ENCODE data around the gene CDH12. TPM values are rescaled to one million over a fixed set of nuclear protein-coding genes. Genes with fewer than 3 reads are reported as not detected.
A peak's percentile ranks its signal among the peaks of the same experiment; 100 is the strongest.

Gene CDH12
- total RNA-seq, 1 experiment from 2014 or later = 0.22 TPM

GRCh38 chr5:21711866-21712758, 1141.0 kb downstream of the CDH12 start:
- DNase-seq (ENCODE audit: low read depth) = peak; percentile 78

- no peak for DNase-seq (ENCODE audit: low read depth)
Measured at GRCh38 chr5:21709770-21710169, 1143.4 kb downstream of the CDH12 start.

GRCh38 chr5:21704974-21705668, 1148.0 kb downstream of the CDH12 start:
- DNase-seq (ENCODE audit: low read depth) = no peak

GRCh38 chr5:21701317-21701716, 1151.8 kb downstream of the CDH12 start:
- peak; percentile 55 for DNase-seq (ENCODE audit: low read depth)

All from M059J (cell line).